Measurements from ENCODE around the gene CCDC90B. TPM values are rescaled to one million over a fixed set of nuclear protein-coding genes. Genes with fewer than 3 reads are reported as not detected.
A peak's percentile ranks its signal among the peaks of the same experiment; 100 is the strongest.

Gene CCDC90B
- 32.2 and 36.6 TPM in 2 replicates for total RNA-seq (2021)
- percentile 84 among the genes with signal in this experiment for Bru-seq, nascent RNA
- percentile 88 among the genes with signal in this experiment for BruChase-seq, experiment 1, labeled RNA remaining after a 2-hour chase
- BruChase-seq, experiment 2, labeled RNA remaining after a 6-hour chase: percentile 72 among the genes with signal in this experiment
- long read RNA-seq, full-length matches to known transcripts: 70 of 84 reads
- long read RNA-seq, partial matches to known transcripts: 3 of 84 reads
- long read RNA-seq, other reads (novel, unspliced or antisense): 11 of 84 reads

- BruUV-seq (replicated peaks): no TSS peak
- no peaks in the 10 kb centered on the region for H3K9me3 ChIP-seq (ENCODE audit: insufficient read depth, low read depth)
Measured at GRCh38 chr11:83285771-83286528, at the start of gene CCDC90B. Gene CCDC90B, minus strand, starts transcription at chr11:83286367. Its CDS starts 395 bp downstream, at chr11:83285972.

GRCh38 chr11:83335446-83336070 lies 49.4 kb upstream of the CCDC90B start:
- H3K27me3 ChIP-seq (ENCODE audit: insufficient read depth, low read depth): no peaks in the 10 kb centered on the region
- no peaks in the 10 kb centered on the region for H3K4me1 ChIP-seq (replicated peaks; ENCODE audit: insufficient read depth)
- no peaks in the 10 kb centered on the region for H3F3A ChIP-seq (ENCODE audit: insufficient read depth, low read depth)
- no peaks in the 10 kb centered on the region for H3K9me2 ChIP-seq (ENCODE audit: insufficient read depth)
- H3K27ac ChIP-seq: no peak overlapping the region
- H4K20me1 ChIP-seq (ENCODE audit: insufficient read depth): no peaks in the 10 kb centered on the region
- ChIA-PET CTCF (no interaction called here), POLR2A (ENCODE audit: unreplicated experiment) (no interaction called here)
- H2AFZ ChIP-seq: no peak overlapping the region
- TF ChIP-seq CTCF (conservative IDR thresholded peaks at IDR 0.05) (no peak), EZH2 (IDR thresholded peaks at IDR 0.05; ENCODE audit: low read depth) (no peak)
- H3K79me2 ChIP-seq (ENCODE audit: low read depth): no peaks in the 10 kb centered on the region
- no peak for DNase-seq
- no TSS peak for BruUV-seq (replicated peaks)
- no peak overlapping the region for H3K4me2 ChIP-seq
- intact Hi-C loops (cut with micrococcal nuclease; ENCODE audit: unreplicated experiment): no loop called here
- H3K4me3 ChIP-seq: no peak overlapping the region
- H3K36me3 ChIP-seq (ENCODE audit: low read depth): no peaks in the 10 kb centered on the region
- H3K9me3 ChIP-seq (ENCODE audit: insufficient read depth, low read depth): no peaks in the 10 kb centered on the region

More at GRCh38 chr11:83285771-83286528, at the start of gene CCDC90B:
- Histone ChIP-seq H3K79me2 (ENCODE audit: low read depth) (peaks cover 41% of the 10 kb centered on the region), H3F3A (ENCODE audit: insufficient read depth, low read depth) (peaks cover 7% of the 10 kb centered on the region; the same call in 1 of the 2 replicates), H4K20me1 (ENCODE audit: insufficient read depth) (no peaks in the 10 kb centered on the region), H3K4me1 (replicated peaks; ENCODE audit: insufficient read depth) (peaks cover 16% of the 10 kb centered on the region), H3K9me2 (ENCODE audit: insufficient read depth) (no peaks in the 10 kb centered on the region), H2AFZ (peak within 1 kb of the TSS; percentile 91), H3K4me2 (peak within 1 kb of the TSS; percentile 84), H3K36me3 (ENCODE audit: low read depth) (no peaks in the 10 kb centered on the region; the same call in 1 of the 2 replicates), H3K4me3 (peak within 1 kb of the TSS; percentile 75), H3K27me3 (ENCODE audit: insufficient read depth, low read depth) (no peaks in the 10 kb centered on the region), H3K27ac (peak within 1 kb of the TSS; percentile 82)
- POLR2A ChIA-PET (ENCODE audit: unreplicated experiment): interaction anchor here (0.6 to 1.1 kb wide), 5 partner anchors 27 to 386 kb away, joined by 4 to 8 read pairs (median 6); partner anchors contain the start of genes DDIAS and PRCP
- CTCF ChIA-PET: interaction anchor here (1.0 kb wide), 1 partner anchor 384 kb away, joined by 6 read pairs; the partner anchor contains the start of gene DDIAS
- intact Hi-C loops (cut with micrococcal nuclease; ENCODE audit: unreplicated experiment): loop anchor here (1.0 to 10.0 kb wide), 6 partner anchors 91 to 511 kb away; partner anchors contain the start of genes ANKRD42, PCF11, PRCP and RAB30
- DNase-seq: peak; percentile 91 to 97
- TF ChIP-seq EZH2 (IDR thresholded peaks at IDR 0.05; ENCODE audit: low read depth): no peak
- TF ChIP-seq CTCF (conservative IDR thresholded peaks at IDR 0.05): no peak

GRCh38 chr11:83330303-83330702 lies 44.1 kb upstream of the CCDC90B start:
- Histone ChIP-seq H3K27ac (no peak overlapping the region), H3F3A (ENCODE audit: insufficient read depth, low read depth) (no peaks in the 10 kb centered on the region), H3K4me2 (no peak overlapping the region), H3K9me3 (ENCODE audit: insufficient read depth, low read depth) (no peaks in the 10 kb centered on the region), H3K4me1 (replicated peaks; ENCODE audit: insufficient read depth) (no peaks in the 10 kb centered on the region), H3K27me3 (ENCODE audit: insufficient read depth, low read depth) (no peaks in the 10 kb centered on the region), H4K20me1 (ENCODE audit: insufficient read depth) (no peaks in the 10 kb centered on the region), H3K79me2 (ENCODE audit: low read depth) (no peaks in the 10 kb centered on the region), H2AFZ (no peak overlapping the region), H3K4me3 (no peak overlapping the region), H3K36me3 (ENCODE audit: low read depth) (no peaks in the 10 kb centered on the region), H3K9me2 (ENCODE audit: insufficient read depth) (no peaks in the 10 kb centered on the region)
- TF ChIP-seq EZH2 (IDR thresholded peaks at IDR 0.05; ENCODE audit: low read depth) (no peak), CTCF (conservative IDR thresholded peaks at IDR 0.05) (no peak)
- intact Hi-C loops (cut with micrococcal nuclease; ENCODE audit: unreplicated experiment): no loop called here
- BruUV-seq (replicated peaks): no TSS peak
- CTCF ChIA-PET: no interaction called here
- POLR2A ChIA-PET (ENCODE audit: unreplicated experiment): no interaction called here
- no peak for DNase-seq
